H9 (cell line): ENCODE results near the gene SKAP1. TPM values are rescaled to one million over a fixed set of nuclear protein-coding genes. Genes with fewer than 3 reads are reported as not detected.

Experiments
- DNase-seq: peaks from one replicate; pipeline ENCODE4 v3.0.0-alpha.2; 2017
- H2AFZ ChIP-seq: one replicate; pipeline ENCODE4 v1.6.1; 2013; ENCODE audit warnings: mild to moderate bottlenecking, low read length, control low read depth, moderate library complexity
- H2AK5ac ChIP-seq: 2 replicates; pipeline ENCODE4 v1.6.1; 2013; ENCODE audit warnings: low read length, control low read depth, mixed read lengths; ENCODE audit not compliant: insufficient read length
- H2BK120ac ChIP-seq: one replicate; pipeline ENCODE4 v1.6.1; 2013; ENCODE audit warnings: low read depth, mild to moderate bottlenecking, low read length, control low read depth, inconsistent platforms; ENCODE audit not compliant: poor library complexity, severe bottlenecking
- H2BK12ac ChIP-seq: 2 replicates; pipeline ENCODE4 v1.6.1; 2013; ENCODE audit warnings: low read length, control low read depth, mixed read lengths, low read depth; ENCODE audit not compliant: insufficient read length
- H2BK15ac ChIP-seq: 2 replicates; pipeline ENCODE4 v1.6.1; 2013; ENCODE audit warnings: low read depth, low read length, control low read depth
- H2BK20ac ChIP-seq: one replicate; pipeline ENCODE4 v1.6.1; 2013; ENCODE audit warnings: low read depth, mild to moderate bottlenecking, low read length, control low read depth, inconsistent platforms; ENCODE audit not compliant: poor library complexity, severe bottlenecking
- H2BK5ac ChIP-seq: 2 replicates; pipeline ENCODE4 v1.6.1; 2013; ENCODE audit warnings: low read length, control low read depth, mixed read lengths; ENCODE audit not compliant: insufficient read length
- H3K14ac ChIP-seq: 2 replicates; pipeline ENCODE4 v1.6.1; 2013; ENCODE audit warnings: low read length, control low read depth; ENCODE audit not compliant: insufficient read depth
- H3K18ac ChIP-seq: 2 replicates; pipeline ENCODE4 v1.6.1; 2013; ENCODE audit warnings: low read depth, mild to moderate bottlenecking, mixed read lengths, low read length, control low read depth; ENCODE audit not compliant: insufficient read length
- H3K23ac ChIP-seq: 2 replicates; pipeline ENCODE4 v1.6.1; 2013; ENCODE audit warnings: low read length, control low read depth, mixed read lengths, low read depth; ENCODE audit not compliant: insufficient read length
- H3K23me2 ChIP-seq: 2 replicates; pipeline ENCODE4 v1.6.1; 2013; ENCODE audit warnings: low read depth, mild to moderate bottlenecking, mixed read lengths, low read length, control low read depth; ENCODE audit not compliant: insufficient read length, poor library complexity, severe bottlenecking
- H3K27ac ChIP-seq: 2 replicates; pipeline ENCODE4 v1.5.1; 2013; ENCODE audit warnings: low read length, control low read depth, mixed read lengths, low read depth; ENCODE audit not compliant: insufficient read length
- H3K27me3 ChIP-seq: 2 replicates; pipeline ENCODE4 v1.6.1; 2013; ENCODE audit warnings: low read length, control low read depth, inconsistent platforms; ENCODE audit not compliant: insufficient read depth
- H3K4ac ChIP-seq: 2 replicates; pipeline ENCODE4 v1.6.1; 2013; ENCODE audit warnings: low read depth, mild to moderate bottlenecking, control low read depth, inconsistent platforms, low read length, moderate library complexity
- H3K4me1 ChIP-seq: 2 replicates; pipeline ENCODE4 v1.6.1; 2013; ENCODE audit warnings: low read length, control low read depth, inconsistent platforms; ENCODE audit not compliant: insufficient read depth
- H3K4me2 ChIP-seq: 2 replicates; pipeline ENCODE4 v1.6.1; 2013; ENCODE audit warnings: low read length, control low read depth, mixed read lengths; ENCODE audit not compliant: insufficient read length, insufficient read depth
- H3K56ac ChIP-seq: 2 replicates; pipeline ENCODE4 v1.6.1; 2013; ENCODE audit warnings: low read depth, mild to moderate bottlenecking, mixed read lengths, low read length, control low read depth; ENCODE audit not compliant: insufficient read length
- H3K79me1 ChIP-seq: 2 replicates; pipeline ENCODE4 v1.6.1; 2013; ENCODE audit warnings: low read depth, mild to moderate bottlenecking, moderate library complexity, low read length, control low read depth, inconsistent platforms; ENCODE audit not compliant: insufficient read depth, poor library complexity, severe bottlenecking
- H3K79me2 ChIP-seq: 2 replicates; pipeline ENCODE4 v1.6.1; 2013; ENCODE audit warnings: low read length, control low read depth, inconsistent platforms; ENCODE audit not compliant: insufficient read depth
- H3K9ac ChIP-seq: 2 replicates; pipeline ENCODE4 v1.6.1; 2013; ENCODE audit warnings: low read length, control low read depth, mixed read lengths; ENCODE audit not compliant: insufficient read length; ENCODE audit errors: extremely low read depth
- H3K9me3 ChIP-seq: one replicate; pipeline ENCODE4 v1.6.1; 2013; ENCODE audit warnings: low read depth, low read length, inconsistent platforms; ENCODE audit not compliant: control insufficient read depth
- H3T11ph ChIP-seq: one replicate; pipeline ENCODE4 v1.6.1; 2013; ENCODE audit warnings: mild to moderate bottlenecking, low read length, control low read depth, inconsistent platforms
- H4K20me1 ChIP-seq: one replicate; pipeline ENCODE4 v1.6.1; 2013; ENCODE audit not compliant: control insufficient read depth, insufficient read length, insufficient read depth
- H4K5ac ChIP-seq: 2 replicates; pipeline ENCODE4 v1.6.1; 2013; ENCODE audit warnings: low read depth, mild to moderate bottlenecking, mixed read lengths, low read length, control low read depth; ENCODE audit not compliant: insufficient read length
- H4K8ac ChIP-seq: replicated peaks from 2 replicates; pipeline ENCODE4 v1.6.1; 2013; ENCODE audit warnings: low read length, control low read depth, mixed read lengths, low read depth; ENCODE audit not compliant: insufficient read length
- H4K91ac ChIP-seq: 2 replicates; pipeline ENCODE4 v1.6.1; 2013; ENCODE audit warnings: low read depth, mild to moderate bottlenecking, moderate library complexity, mixed read lengths, low read length, control low read depth; ENCODE audit not compliant: insufficient read length
- H3K27ac Mint-ChIP-seq, 3 experiments: 2 replicates in 2 of 3; 3 replicates in 1 of 3; pipeline ENCODE4 v1.8.0; 2020 to 2021; ENCODE audit warnings: mixed read lengths in 3 of 3, mild to moderate bottlenecking in 1 of 3, moderate library complexity in 1 of 3
- H3K27me3 Mint-ChIP-seq: 2 replicates; pipeline ENCODE4 v1.8.0; 2021; ENCODE audit warnings: low read depth, mild to moderate bottlenecking, moderate library complexity, mixed read lengths
- H3K36me3 Mint-ChIP-seq, 3 experiments: 2 replicates in 2 of 3; 3 replicates in 1 of 3; pipeline ENCODE4 v1.8.0; 2020 to 2021; ENCODE audit warnings: low read depth in 3 of 3, mixed read lengths in 3 of 3; ENCODE audit not compliant: insufficient read depth in 1 of 3
- H3K4me1 Mint-ChIP-seq, 2 experiments: 2 replicates each; pipeline ENCODE4 v1.8.0; 2020; ENCODE audit warnings: mixed read lengths in 2 of 2
- H3K4me3 Mint-ChIP-seq, 2 experiments: 2 replicates in 1 of 2; 3 replicates in 1 of 2; pipeline ENCODE4 v1.8.0; 2020 to 2021; ENCODE audit warnings: mild to moderate bottlenecking in 2 of 2, mixed read lengths in 2 of 2, moderate library complexity in 1 of 2
- H3K9me3 Mint-ChIP-seq, 2 experiments: 2 replicates in 1 of 2; 3 replicates in 1 of 2; pipeline ENCODE4 v1.8.0; 2020; ENCODE audit warnings: mild to moderate bottlenecking in 2 of 2, mixed read lengths in 2 of 2, moderate library complexity in 1 of 2
- CTCF ChIP-seq: fragments of 200-600 bp; sonication (generic); conservative IDR thresholded peaks from 3 replicates; pipeline ENCODE4 v1.8.0; 2021; ENCODE audit warnings: antibody characterized with exemption, mild to moderate bottlenecking
- WGBS: extraction: QIAGEN DNeasy Blood & Tissue Kit; methylation state at CpG from one replicate; pipeline ENCODE4 v1.1.7; 2013; ENCODE audit warnings: missing lambda C conversion rate, low lambda C conversion rate, mixed read lengths; ENCODE audit not compliant: insufficient read length; ENCODE audit errors: extremely low coverage; 5-methylcytosine and 5-hydroxymethylcytosine counted together
- total RNA-seq: library from RNA; stranded (reverse); gene quantifications from 2 replicates; pipeline ENCODE4 v1.2.1, GENCODE V29; 2021

The SKAP1 gene
- total RNA-seq, 1 experiment from 2014 or later, result not detected

- H2BK120ac ChIP-seq, result no peak overlapping the region
- H2BK15ac ChIP-seq, result no peak overlapping the region
- H2BK5ac ChIP-seq, result no peak overlapping the region
- no peaks in the 10 kb centered on the region for H3K79me2 ChIP-seq
- no peak overlapping the region for H3K27ac ChIP-seq
- DNase-seq, result peak; percentile 70
- no peaks in the 10 kb centered on the region for H3K9me3 ChIP-seq
- peaks cover 4% of the 10 kb centered on the region for H3K27me3 Mint-ChIP-seq
- H3K23me2 ChIP-seq, result no peaks in the 10 kb centered on the region
- H3K79me1 ChIP-seq, result no peaks in the 10 kb centered on the region
- no peaks in the 10 kb centered on the region for H4K20me1 ChIP-seq
- peak; percentile 81 for TF ChIP-seq CTCF
- no peak overlapping the region for H4K5ac ChIP-seq
- no peak overlapping the region for H3T11ph ChIP-seq
- no peak overlapping the region for H3K4ac ChIP-seq
- H2BK12ac ChIP-seq, result no peak overlapping the region
- H3K27ac Mint-ChIP-seq, result no peak overlapping the region
- no peak overlapping the region for H2AK5ac ChIP-seq
- H3K4me1 ChIP-seq, result peaks cover 6% of the 10 kb centered on the region
- H2BK20ac ChIP-seq, result no peak overlapping the region
- no peaks in the 10 kb centered on the region; the same call in 1 of the 2 replicates for H3K27me3 ChIP-seq
- no peak overlapping the region for H3K14ac ChIP-seq
- H3K4me3 Mint-ChIP-seq, result no peak overlapping the region
- no peak overlapping the region for H3K4me2 ChIP-seq
- no peak overlapping the region for H3K56ac ChIP-seq
- H3K9ac ChIP-seq, result no peak overlapping the region
- no peaks in the 10 kb centered on the region for H3K36me3 Mint-ChIP-seq
- no peak overlapping the region for H2AFZ ChIP-seq
- no peak overlapping the region for H3K18ac ChIP-seq
- no peak overlapping the region for H4K8ac ChIP-seq
- WGBS, result no CpG with 5 or more reads among the region's 1 CpG
- no peak overlapping the region for H4K91ac ChIP-seq
- no peak overlapping the region for H3K23ac ChIP-seq
- no peaks in the 10 kb centered on the region for H3K9me3 Mint-ChIP-seq
- H3K4me1 Mint-ChIP-seq, result peaks cover 21 to 34% of the 10 kb centered on the region in 2 experiments
Observed at GRCh38 chr17:48181653-48182052, 248.4 kb downstream of the SKAP1 start.
